Ureter (tissue), 1 donor: ENCODE measurements around the gene FGG. TPM values are rescaled to one million over a fixed set of nuclear protein-coding genes. Genes with fewer than 3 reads are reported as not detected.
"Not testable (repeated sequence)": the region's sequence is repeated elsewhere in the genome, so short reads cannot be mapped to it uniquely, and the experiment has no call there.

Source experiments
- DNase-seq: peaks from one replicate; pipeline ENCODE4 v3.0.0-alpha.2; 2020; ENCODE audit warnings: low spot score
- total RNA-seq: library from RNA; stranded (reverse); gene quantifications from one replicate; pipeline ENCODE4 v1.2.4, GENCODE V29; 2023
- donor health status: DM: yes; HTN: yes; CAD: no.

The FGG gene
- total RNA-seq, 1 donor from 2014 or later, result 0.57 TPM

DNA sequence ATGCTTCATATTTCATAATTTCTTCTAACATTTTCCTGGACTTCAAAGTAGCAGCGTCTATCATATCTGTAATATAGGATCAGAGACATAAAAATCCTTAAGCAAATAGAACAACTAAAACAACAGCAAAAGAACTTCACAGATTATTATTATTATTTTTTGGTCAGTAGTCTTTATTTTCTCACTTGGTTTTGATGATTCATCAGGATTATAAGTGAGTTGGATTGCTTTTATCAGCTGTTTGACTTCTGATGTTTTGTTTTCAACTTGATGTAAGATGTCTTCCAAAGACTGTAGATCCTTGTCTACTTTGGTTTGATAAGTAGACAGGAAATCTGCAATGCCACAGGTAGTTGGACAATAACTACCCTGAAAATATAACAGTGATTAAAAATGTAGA lies 623 bp downstream of the FGG start:
- DNase-seq, result no peak

- no peak for DNase-seq
Observed at GRCh38 chr4:154610582-154610981, 1.9 kb downstream of the FGG start.

DNA sequence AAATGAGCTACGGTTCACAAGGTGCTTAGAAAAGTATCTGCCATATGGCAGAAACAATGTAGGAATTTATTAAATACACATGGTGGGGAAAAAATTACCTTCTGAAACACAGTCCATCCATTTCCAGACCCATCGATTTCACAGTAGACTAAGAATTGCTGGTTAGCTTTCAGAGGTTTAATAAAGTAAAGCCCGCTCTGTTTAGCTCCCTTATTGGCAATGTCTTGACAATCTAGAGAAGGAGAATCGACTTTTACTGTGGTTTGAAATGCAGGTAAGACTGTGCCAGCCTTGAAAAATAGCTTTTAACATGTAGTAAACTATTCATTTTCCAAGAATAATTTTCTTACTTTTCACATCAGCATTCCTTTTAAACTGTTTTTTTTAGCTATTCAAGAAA lies 2.9 kb downstream of the FGG start:
- no peak for DNase-seq

DNA sequence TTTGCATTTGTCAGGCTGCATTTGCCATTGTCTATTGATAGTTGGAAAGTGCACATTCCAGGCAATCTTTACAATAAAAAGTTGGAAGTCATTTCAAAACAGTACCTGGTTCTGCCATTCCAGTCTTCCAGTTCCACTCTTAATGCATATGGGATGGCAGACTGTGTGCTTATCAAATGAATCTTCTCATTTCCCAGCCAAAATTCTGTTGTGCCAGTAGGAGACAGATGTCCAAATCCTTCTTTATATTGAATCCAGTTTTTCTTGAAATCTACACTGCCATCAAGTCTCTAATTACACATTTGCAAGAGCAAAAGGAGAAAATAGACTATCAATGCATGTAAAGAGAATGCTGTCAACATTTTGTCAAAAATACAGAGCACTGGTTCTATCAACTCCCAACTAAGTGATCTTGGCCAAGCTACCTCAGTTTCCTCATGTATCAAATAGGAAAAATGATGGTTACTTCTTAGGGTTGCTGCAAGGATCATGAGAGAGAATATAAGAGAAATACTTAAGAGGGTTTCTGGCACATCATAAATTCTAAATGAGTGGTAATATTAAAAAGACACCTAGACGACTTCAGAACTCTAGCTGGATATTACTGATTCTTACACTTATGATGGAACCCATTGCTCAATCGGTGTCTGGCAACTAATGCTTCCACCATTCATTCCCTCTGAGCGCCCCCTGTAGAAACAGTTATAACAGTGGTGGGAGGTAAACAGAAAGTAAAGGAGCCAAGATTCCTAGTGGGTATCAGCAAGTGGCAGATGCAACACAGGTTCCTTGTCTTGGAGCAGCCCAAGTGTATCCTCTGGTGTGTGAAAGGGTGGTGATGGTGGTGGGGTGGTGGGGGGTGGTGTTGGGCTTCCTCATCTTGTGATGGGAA lies 3.8 kb downstream of the FGG start:
- no peak for DNase-seq

DNA sequence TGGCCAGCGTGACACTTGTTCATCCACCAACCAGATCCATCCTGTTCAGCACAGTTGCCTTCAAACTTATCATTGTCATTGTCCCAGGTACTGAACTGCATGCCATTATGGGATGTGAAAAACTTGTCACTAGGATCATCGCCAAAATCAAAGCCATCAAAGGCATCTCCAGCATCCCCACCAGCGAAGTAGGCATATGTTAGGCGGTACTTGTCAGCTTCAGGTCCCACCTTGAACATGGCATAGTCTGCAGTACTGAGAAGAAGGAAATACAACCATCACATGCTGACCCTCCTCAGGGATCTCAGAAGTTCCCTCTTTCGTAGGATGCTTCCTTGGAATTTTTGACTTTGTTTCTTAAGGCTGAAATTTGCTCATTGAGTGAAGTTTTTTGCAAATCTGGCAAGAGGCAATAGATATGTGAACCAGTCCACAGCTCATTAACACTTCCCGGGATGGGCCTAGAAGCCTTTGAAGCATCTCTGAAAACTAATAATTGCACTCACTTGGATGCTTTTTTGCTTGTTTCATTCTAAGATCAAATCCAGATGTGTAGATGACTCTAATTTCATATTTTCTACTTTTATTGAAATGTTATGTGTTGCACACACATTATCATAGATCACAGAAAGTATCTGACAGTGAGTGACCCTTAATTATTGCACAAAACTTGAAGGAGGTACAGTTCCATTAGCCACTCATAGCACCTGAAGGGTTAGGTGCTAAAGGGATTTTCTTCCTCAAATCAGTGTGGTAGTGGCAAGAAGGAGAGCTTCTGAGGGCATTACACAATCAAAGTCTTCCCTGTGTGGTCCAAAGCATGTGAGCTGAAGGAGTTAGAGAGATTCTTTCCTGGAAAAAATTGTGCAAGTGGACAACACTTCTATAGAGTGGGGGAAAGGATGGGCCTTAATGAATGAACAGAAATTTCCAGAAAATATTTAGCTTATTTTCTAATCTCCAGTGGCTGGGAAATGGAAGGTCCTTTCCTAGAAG lies 5.4 kb downstream of the FGG start:
- no peak for DNase-seq

GRCh38 chr4:154604696-154605200 lies 7.7 kb downstream of the FGG start:
- no peak for DNase-seq

- no peak for DNase-seq
Observed at GRCh38 chr4:154603033-154603943, 9.2 kb downstream of the FGG start.

GRCh38 chr4:154602404-154603020 lies 9.9 kb downstream of the FGG start:
- no peak for DNase-seq

DNA sequence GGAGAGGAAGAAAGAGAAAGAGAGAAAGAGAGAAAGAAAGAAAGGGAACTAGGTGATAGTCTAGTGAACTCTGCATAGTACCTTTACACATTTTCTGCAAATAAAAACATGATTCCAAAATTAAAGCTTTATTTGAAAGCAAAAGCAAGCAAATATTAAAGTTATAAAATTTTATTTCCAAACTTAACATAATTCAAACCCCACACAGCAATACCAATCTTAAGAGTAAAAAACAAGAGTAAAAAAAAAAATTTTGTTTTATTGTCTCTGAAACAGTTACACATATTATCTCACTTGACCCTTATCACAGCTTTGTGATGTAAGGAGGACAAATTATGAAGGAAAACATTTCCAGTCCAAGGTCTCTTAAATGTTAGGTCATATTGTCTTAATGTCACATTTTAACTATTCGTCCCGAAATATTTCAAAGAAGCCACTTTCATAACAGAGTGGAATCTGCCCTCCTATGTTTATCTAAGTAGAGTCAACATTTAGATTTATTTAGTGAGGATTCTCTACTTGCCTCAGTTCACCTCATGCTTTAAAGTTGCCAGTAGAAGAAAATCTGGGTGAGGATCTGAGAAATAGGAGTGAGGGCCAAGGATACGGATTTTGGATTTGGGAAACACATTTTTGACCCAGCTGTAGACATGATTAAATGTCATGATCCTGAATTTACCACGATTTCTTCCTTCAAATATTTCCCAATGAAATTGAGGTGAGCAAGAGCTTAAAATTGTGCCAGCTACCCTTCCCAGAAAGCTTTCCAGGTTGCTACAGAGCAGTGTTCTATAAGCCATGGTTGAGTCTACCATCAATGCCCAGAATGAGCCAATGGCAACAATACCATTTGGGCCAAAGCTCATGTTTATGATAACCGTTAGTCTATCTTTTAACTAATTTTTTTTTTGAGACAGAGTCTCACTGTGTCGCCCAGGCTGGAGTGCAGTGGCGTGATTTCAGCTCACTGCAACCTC lies 14.4 kb downstream of the FGG start:
- DNase-seq, result no peak

DNA sequence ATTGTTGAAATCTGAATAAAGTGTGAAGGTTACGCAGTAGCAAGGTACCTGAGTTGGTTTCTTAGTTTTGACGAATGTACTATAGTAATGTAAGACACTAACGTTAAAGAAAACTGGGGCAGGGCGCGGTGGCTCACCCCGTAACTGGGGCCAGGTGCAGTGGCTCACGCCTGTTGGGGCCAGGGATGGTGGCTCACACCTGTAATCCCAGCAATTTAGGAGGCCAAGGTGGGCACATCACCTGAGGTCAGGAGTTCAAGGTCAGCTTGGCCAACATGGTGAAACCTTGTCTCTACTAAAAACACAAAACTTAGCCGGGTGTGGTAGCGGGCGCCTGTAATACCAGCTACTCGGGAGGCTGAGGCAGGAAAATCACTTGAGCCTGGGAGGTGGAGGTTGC lies 15.2 kb downstream of the FGG start:
- DNase-seq, result not testable (repeated sequence)

DNA sequence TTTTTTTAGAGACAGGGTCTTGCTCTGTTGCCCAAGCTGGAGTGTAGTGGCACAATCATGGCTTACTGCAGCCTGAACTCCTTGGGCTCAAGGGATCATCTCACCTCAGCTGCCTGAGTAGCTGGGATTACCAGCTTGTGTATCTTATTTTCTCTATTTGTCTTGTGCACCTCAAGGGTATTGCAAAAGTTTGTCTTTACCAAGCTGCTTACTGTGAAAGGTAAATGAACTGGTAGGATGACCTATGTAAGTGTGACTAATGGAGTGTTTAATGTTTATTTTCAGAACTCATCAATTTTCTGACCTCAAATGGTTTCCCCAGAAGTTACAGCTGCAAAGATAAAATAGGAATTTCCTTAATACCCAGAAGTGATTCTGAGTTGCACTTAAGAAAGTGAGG lies 16.6 kb downstream of the FGG start:
- no peak for DNase-seq

DNA sequence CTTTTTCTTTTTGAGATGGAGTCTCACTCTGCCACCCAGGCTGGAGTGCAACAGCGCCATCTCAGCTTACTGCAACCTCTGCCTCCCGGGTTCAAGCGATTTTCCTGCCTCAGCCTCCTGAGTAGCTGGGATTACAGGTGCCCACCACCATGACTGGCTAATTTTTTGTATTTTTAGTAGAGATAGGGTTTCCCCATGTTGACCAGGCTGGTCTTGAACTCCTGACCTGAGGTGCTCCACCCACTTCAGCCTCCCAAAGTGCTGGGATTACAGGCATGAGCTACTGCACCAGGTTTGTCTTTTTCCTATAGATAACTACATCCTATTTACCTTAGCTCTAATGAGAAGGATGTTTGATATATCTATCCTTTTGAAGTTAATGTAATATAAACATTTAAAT lies 18.1 kb downstream of the FGG start:
- DNase-seq, result not testable (repeated sequence)

DNA sequence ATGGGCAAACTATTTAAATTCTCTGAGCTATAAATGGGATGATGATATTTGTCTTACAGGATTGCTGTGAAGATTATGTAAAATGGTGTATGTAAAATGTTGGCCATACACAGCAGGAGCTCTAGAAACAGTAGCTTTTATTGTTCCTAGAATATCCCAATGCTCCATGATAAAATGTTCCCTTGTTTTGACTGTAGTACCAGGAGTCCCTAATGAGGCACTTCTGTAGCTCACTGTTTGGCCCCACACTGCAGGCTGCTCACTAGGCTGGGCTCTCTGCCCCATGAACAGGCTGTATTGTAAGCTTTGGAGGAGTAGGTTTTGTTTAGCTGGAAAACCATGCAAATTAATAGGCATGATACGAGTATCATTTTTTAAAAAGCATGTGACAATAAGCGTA lies 18.6 kb downstream of the FGG start:
- DNase-seq, result no peak

DNA sequence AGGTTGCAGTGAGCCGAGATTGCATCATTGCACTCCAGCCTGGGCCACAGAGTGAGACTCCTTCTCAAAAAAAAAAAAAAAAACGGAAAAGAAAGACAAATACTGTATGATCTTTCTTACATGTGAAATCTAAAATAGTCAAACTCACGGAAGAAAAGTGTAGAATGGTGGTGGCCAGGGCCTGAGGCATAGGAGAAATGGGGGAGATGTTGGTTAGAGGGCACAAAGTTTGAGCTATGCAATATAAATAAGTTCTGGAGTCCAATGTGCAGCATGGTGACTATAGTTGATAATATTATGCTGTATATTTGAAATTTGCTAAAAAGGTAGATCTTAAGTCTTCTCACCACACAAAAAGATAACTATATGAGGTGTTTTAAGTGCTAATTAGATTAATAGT lies 20.6 kb downstream of the FGG start:
- no peak for DNase-seq

DNA sequence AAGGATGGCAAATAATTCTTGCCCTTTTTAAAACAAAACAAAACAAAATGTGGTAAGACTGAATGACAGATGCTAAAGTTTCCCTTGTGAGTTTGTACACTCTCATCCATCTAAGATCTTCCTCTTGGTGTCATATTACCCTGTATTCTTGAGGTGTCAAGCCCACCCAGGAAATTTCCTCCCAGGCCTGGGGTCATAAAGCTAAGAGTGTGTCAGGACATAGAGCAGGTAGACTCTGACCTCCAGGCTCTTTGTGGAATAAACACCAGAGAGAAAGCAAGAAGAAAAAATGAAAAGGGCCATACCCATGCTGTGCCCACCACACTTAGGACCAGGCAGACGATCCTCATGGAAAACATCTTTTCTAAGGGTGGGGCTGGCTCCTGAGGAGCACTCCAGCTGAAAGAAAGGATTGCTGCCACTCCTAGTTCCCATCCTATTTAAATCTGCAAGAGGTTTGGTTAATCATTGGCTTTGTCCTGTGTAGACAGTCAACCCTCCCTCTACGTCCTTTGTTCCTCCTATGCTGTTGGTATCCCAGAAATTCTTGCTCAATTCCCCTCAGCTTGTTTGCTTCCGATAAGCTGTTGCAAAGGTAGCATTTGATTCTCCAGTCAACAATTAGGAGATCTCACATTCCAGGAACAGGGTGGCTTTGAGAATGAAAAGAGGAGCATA lies 22.0 kb downstream of the FGG start, which contains the start of gene FGA:
Gene FGA (minus strand): TSS at position 414 of the 678 bp plus-strand sequence. CDS start 55 bp downstream, at position 359.
- DNase-seq, result no peak

DNA sequence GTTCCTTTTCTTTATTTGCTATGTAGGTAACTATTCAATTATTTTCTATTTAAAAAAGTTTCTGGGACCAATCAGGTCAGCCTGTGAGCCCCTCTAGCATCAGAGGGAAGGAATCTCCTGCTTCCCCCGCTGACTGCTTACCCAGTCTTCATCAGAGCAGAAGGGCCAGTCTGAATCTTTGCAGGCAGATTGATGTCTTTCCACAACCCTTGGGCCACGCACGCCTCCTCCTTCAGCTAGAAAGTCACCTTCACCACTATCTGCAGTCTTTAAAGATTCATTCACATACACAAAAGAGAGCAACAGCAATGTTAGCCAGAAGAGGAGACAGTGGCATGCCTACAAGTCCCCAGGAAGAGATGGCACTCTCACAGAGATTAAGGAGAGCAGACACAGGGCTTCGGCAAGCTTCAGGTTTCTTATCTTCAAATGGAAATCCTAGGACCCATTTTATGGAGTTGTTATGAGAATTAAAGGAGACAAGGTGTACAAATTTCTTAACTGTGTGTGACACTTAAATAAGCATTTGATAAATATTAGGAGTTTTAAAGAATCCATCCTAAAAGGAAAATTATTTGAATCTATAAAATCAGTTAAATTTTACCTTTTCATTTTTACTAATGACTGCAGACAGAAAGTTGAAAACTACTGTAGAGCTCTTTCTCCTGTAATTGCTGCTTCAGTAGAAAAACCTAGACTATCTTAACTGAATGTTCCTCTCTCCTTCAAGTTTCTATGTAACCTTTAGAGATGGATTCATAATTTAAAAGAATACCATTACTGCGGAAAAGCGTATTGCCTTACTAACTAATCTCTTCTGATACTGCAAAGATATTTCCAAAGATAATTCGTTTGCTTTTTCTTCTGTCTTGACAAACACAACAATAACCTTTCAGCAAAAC lies 22.9 kb downstream of the FGG start:
- no peak for DNase-seq

- no peak for DNase-seq
Observed at GRCh38 chr4:154588198-154588597, 24.3 kb downstream of the FGG start.
